Measurements from ENCODE around the gene INA.
"Not testable (repeated sequence)": the region's sequence is repeated elsewhere in the genome, so short reads cannot be mapped to it uniquely, and the experiment has no call there.

Gene INA

DNA sequence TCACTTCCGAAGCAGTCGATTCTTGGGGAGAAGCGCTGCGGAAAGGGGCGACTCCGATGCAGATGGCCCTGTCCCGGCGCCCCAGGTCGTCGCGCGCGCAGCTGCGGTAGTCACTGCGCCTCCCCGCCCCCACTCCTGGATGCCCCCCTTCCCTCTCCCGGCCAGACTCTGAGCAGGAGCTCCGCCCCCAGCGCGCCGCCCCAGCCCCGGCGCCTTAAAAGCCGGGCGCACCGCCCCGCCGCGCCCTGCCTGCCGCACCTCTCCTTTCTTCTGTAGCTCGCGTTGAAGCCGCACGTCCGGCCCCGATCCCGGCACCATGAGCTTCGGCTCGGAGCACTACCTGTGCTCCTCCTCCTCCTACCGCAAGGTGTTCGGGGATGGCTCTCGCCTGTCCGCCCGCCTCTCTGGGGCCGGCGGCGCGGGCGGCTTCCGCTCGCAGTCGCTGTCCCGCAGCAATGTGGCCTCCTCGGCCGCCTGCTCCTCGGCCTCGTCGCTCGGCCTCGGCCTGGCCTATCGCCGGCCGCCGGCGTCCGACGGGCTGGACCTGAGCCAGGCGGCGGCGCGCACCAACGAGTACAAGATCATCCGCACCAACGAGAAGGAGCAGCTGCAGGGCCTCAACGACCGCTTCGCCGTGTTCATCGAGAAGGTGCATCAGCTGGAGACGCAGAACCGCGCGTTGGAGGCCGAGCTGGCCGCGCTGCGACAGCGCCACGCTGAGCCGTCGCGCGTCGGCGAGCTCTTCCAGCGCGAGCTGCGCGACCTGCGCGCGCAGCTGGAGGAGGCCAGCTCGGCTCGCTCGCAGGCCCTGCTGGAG is at the start of gene INA:
Gene INA, plus strand, starts transcription at position 243 of the 817 bp plus-strand sequence. Its CDS starts 74 bp downstream, at position 317.
- no peak for DNase-seq (ENCODE audit: low read depth in 3 of 3)

DNA sequence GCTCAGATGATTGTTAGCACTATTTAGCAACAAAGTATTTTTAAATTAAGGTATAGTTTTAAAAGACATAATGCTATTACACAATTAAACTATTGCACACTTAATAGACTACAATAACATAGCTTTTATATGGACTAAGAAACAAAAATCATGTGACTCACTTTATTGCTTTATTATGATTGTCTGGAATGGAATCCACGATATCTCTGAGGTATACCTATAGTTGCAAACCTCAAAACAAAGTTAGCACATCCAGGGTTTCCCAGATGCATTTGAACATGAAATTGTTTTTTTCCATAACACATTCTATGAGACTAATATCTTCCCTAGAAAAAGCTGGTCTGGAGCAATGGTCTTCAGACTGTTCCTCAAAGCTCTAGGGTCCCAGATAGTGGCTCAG is 49.5 kb upstream of the INA start:
- DNase-seq (ENCODE audit: low read depth in 3 of 3), result no peak

DNA sequence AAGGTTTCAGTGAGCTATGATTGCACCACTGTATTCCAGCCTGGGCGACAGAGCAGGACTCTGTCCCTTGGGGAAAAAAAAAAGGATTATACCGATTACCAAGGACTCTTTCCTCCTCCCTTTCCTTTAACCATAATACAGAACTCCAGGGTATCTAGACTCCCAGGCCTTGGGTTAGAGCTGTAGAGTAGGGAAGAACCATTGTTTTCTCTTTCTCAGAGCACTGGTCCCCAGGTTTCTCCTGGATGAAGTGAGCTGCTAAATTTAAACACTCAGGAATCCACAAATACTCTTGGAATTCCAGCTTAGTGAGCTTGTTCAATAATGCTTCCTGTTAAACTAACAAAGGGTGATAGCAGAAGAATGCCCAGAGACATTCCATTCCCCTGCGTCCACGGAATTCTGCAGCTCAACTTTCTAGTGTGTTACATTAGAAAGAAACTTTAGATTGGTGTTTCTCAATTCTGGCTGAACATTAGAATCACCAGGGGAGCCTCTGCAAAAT is 45.8 kb upstream of the INA start:
- no peak for DNase-seq (ENCODE audit: low read depth in 3 of 3)

DNA sequence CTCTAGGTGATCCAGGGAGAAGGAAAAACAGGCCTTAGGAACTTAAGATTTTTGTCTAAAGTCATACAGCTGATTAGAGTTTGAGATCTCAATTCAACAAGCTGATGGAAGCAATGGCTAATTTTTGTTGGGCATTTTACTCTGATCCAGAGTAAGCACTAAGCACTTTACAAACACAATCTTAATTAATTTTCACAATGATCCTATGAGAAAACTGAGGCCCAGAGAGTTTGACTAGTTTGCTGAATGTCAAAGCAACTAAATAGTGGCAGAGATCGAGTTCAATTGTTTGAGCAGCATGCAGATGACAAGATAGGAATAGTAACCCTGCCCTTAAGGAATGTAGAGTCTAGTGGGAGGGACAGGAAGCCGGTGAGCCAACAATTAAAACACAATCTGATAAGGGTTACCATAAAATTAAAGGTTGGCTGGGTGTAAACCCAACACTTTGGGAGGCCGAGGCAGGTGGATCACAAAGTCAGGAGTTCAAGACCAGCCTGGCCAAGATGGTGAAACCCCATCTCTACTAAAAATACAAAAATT is 44.7 kb upstream of the INA start:
- DNase-seq (ENCODE audit: low read depth in 3 of 3), result no peak

DNA sequence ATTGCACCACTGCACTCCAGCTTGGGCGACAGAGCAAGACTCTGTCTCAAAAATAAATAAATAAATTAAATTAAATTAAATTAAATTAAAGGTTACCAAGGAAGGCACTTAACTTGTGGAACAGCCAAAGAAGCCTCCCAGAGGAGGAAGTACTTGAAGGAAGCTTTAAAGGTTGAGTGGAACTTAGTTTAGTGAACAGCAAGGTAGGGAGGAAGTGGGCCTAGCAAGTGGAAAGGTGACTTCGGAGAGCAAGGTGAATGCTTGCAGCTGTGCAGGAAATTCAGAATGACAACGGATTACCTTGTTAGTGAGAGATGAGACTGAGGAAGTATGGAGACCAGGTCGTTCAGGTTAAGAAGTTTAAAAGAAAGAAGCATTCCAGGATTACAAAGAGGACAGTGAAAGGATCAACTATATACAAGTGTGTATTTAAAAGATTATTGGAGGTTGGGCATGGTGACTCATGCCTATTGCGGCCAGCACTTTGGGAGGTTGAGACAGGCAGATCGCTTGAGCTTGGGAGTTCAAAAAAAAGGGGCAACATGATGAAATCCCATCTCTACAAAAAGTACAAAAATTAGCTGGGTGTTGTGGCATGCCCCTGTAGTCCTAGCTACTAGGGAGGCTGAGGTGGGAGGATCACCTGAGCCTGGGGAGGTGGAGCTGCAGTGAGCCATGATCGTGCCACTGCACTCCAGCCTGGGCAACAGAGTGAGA is 44.0 kb upstream of the INA start:
- DNase-seq (ENCODE audit: low read depth in 3 of 3), result no peak

DNA sequence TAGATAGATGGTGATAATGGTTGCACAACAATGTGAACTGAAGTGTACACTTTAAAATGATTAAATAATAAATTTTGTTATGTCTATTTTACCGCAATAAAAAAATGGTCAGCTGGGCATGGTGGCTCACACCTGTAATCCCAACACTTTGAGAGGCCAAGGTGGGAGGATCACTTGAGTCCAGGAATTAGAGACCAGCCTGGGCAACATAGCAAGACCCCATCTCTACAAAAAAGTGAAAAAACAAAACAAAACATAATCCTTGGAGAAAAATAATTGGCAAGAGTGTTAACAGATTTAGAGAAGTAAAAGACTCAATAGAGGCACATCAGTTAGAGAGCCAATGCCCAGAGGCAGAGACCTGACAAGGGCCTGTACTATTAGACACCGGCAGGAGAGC is 41.2 kb upstream of the INA start:
- DNase-seq (ENCODE audit: low read depth in 3 of 3), result no peak

DNA sequence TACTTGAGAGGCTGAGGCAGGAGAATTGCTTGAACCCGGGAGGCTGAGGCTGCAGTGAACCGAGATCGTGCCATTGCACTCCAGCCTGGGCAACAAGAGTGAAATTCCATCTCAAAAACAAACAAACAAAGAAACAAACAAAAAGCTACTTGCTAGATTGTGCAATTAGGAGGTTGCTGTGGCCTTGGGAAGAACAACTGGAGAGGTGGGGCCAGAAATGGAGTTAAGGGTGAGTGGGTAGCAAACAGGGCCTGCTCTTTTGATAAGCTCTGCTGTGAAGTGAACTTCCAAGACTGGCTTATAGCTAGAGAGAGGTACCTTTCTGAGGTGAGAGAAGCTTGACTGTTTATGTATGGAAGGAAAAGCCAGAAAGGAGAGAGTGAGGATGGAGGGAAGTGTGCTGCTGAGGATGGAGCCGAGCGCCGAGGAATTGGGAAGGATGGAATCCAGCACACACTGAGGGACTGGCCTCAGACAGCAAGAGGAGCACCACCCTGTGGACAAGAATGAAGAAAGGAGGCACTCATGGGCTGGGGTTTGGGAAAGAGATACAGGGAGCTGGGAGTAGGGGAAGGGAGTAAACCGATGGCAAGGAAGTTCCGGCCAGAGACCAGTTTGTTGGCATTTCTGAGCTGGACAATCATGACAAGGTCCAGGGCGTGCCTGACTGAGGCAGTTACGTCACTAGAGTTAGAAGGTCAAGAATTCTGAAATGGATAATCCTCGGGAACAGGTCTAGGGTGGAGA is 38.3 kb upstream of the INA start:
- no peak for DNase-seq (ENCODE audit: low read depth in 3 of 3)

DNA sequence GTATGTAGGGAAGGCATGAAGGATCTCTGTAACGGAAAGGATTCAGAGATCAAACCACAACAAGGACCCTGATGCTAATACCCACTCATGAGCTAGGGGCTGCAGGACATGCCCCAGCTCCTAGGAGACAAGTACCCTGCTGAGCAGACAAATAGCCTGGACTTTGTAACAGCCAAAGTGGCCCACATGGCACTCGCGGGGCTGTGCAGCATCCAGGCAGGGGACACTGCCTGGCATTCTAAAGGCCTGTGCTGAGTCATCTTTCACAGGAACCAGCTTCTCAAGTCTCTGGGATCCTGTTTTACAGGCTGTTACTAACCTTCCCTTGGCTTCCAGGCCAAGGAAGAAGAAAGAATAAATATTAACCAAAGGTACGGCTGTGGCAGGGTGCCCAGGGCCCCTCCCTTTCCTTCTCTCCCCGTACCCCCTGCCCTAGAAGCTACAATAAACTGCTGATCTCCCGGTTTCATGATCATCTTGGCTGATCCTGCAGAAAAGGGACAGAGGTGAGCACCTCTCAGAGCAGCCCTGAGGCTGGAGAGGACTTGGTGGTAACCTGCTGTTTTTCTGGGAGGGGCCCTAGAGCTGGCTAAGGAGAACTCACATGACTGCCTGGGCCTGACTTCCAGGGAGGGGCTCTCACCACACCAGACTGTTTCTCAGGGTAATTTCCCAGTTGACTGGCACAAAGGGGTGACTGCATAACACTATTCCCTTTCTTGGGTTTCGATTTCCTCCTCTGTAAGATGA is 35.5 kb upstream of the INA start:
- DNase-seq (ENCODE audit: low read depth in 3 of 3), result no peak

DNA sequence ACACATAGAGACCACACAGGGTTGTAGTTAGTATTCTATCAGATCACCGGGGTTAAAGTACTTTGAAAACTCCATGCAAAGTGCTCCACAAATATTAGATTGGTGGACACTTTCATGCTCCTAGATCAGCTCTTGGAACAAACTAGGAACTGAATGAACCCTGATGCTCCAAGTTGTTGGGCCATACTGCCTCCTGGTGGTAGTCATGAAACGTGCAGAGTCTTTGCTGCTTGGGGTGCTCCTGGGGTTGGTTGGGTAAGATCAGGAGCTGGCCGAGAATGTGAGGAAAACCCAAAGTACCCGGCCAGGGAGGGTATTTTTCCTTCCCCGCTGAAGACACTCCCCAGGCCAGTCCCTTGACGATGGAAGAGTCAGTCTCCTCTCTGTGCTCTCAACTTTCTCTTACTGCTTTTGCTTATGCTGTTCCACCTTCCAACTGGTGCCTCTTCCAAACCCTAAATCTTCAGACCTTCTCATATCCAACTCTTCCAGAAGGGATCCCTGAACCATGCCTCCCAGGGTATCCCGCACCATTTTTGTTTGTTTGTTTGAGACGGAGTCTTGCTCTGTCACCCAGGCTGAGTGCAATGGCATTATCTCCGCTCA is 32.2 kb upstream of the INA start:
- DNase-seq (ENCODE audit: low read depth in 3 of 3), result peak; percentile 26 to 50 (median 37)

DNA sequence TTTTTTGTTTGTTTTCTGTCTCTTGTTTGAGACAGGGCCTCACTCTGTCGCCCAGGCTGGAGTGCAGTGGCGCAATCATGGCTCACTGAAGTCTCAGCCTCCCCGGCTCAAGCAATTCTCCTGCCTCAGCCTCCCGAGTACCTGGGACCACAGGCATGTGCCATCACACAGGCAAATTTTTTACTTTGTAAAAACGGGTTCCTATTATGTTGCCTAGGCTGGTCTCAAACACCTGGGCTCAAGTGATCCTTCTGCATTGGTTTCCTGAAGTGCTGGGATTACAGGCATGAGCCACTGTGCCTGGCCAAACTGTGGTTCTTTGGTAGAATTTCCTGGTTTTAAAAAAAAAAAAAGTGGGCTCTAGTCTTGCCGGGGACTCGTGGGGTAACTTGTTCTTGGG is 31.4 kb upstream of the INA start, which contains the start of gene RPEL1:
Gene RPEL1, plus strand, starts transcription at position 301 of the 400 bp plus-strand sequence. CDS start 110 bp downstream, outside the sequence.
- not testable (repeated sequence) for DNase-seq (ENCODE audit: low read depth in 3 of 3)

DNA sequence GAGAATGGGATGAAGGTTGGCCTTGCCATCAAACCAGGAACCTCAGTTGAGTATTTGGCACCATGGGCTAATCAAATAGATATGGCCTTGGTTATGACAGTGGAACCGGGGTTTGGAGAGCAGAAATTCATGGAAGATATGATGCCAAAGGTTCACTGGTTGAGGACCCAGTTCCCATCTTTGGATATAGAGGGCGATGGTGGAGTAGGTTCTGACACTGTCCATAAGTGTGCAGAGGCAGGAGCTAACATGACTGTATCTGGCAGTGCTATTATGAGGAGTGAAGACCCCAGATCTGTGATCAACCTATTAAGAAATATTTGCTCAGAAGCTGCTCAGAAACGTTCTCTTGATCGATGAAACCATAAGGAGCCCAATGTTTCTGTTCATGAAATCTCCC is 30.6 kb upstream of the INA start:
- no peak for DNase-seq (ENCODE audit: low read depth in 3 of 3)

DNA sequence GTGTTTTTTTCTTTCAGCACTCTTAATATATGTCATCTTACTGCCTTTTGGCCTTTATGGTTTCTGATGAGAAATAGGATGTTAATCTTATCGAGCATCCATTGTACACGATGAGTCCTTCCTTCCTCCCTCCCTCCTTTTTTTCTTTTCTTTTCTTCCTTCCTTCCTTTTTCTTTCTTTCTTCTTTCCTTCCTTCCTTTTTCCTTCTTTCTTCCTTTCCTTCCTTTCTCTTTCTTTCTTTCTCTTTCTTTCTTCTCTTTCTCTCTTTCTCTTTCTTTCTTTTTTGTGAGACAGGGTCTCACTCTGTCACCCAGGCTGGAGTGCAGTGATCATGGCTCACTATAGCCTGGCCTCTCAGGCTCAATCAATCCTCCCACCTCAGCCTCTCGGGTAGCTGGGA is 22.8 kb upstream of the INA start:
- no peak for DNase-seq (ENCODE audit: low read depth in 3 of 3)

DNA sequence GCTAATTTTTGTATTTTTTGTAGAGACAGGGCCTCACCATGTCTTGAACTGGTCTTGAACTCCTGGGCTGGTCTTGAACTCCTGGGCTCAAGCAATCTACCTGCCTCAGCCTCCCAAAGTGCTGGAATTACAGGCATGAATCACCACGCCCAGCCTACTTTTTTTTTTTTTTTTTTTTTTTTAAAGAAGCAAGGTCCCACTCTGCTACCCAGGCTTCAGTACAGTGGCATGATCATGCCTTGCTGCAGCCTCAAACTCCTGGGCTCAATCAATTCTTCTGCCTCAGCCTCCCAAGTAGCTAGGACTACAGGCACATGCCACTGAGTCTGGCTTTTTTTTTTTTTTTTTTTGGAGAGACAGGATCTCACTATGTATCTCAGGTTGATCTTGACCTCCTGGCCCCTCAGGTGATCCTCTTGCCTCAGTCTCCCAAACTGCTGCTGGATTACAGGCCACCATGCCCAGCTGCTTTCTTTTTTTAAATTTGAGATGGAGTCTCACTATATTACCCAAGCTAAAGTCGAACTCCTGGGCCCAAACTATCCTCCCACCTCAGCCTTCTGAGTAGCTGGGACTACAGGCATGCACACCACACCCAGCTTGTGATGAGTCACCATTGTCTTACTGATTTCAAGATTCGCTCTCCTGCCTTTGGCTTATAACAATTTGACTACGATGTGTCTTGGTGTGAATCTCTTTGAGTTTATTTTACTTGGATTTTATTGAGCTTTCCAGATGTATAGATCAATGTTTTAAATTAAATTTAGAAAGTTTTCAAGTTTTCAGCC is 22.2 kb upstream of the INA start:
- no peak for DNase-seq (ENCODE audit: low read depth in 3 of 3)

DNA sequence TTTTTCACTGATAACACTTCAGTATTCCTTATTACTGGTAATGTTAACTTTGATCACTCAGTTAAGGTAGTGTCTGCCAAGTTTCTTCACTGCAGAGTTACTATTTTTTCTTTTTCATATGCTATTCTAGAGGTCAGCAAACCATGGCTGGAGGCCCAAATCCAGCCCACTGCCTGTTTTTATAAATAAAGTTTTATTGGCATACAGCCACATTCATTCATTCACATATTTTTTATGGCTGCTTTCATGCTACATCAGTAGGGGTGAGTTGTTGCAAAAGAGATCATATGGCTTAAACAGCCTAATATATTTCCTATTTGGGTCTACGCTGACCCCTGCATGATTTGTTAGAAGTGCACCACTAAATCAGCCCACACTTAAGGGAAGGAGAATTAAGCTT is 20.3 kb upstream of the INA start:
- no peak for DNase-seq (ENCODE audit: low read depth in 3 of 3)

DNA sequence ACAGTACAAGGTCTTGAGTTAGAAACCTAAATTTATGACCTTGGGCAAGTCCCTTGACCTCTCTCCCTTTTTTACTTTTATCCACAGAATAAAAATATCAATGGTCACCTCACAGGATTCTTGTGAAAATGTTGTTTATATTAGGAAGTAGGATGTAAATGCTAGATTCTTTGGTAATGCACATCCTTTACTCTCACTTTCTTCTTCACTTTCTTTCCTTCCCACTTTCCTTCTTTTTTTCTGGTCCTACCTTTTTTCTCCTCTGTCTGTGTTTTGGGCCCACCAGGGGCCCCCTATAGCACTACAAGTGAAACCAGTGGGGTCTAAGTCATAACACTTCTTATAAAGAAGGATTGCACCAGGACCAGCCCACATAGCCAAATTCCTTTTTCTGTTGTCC is 19.1 kb upstream of the INA start:
- DNase-seq (ENCODE audit: low read depth in 3 of 3), result no peak

DNA sequence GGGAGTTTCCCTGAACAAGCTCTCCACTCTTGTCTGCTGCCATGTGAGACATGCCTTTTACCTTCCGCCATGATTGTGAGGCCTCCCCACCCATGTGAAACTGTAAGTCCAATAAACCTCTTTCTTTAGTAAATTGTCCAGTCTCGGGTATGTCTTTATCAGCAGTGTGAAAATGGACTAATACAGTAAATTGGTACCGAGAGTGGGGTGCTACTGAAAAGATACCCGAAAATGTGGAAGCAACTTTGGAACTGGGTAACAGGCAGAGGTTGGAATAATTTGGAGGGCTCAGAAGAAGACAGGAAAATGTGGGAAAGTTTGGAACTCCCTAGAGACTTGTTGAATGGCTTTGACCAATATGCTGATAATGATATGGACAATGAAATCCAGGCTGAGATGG is 18.0 kb upstream of the INA start:
- not testable (repeated sequence) for DNase-seq (ENCODE audit: low read depth in 3 of 3)

DNA sequence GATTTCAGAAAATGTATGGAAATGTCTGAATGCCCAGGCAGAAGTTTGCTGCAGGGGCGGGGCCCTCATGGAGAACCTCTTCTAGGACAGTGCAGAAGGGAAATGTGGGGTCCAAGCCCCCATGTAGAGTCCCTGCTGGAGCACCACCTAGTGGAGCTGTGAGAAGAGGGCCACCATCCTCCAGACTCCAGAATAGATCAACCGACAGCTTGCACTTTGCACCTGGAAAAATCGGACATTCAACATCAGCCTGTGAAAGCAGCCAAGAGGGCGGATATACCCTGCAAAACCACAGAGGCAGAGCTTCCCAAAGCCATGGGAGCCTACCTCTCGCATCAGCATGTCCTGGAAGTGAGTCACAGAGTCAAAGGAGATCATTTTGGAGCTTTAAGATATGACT is 16.9 kb upstream of the INA start:
- DNase-seq (ENCODE audit: low read depth in 3 of 3), result no peak

DNA sequence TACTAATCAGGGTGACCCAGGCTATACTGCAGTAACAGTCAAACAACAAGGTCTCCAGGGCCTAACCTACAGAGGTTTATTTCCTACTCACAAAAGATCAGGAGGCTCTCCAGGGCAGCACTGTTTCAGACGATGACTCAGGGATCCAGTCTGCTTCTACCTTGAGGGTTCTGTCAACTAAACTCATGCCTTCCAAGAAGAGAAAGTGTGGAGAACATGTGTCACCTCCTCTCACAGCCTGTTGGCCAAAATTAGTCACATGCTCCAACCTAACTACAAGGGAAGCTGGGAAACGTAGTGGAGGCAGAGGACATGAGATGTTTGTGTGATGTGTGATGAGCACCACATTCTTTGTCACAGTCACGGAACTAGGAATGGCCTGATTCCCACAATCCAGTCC is 14.7 kb upstream of the INA start:
- DNase-seq (ENCODE audit: low read depth in 3 of 3), result no peak

DNA sequence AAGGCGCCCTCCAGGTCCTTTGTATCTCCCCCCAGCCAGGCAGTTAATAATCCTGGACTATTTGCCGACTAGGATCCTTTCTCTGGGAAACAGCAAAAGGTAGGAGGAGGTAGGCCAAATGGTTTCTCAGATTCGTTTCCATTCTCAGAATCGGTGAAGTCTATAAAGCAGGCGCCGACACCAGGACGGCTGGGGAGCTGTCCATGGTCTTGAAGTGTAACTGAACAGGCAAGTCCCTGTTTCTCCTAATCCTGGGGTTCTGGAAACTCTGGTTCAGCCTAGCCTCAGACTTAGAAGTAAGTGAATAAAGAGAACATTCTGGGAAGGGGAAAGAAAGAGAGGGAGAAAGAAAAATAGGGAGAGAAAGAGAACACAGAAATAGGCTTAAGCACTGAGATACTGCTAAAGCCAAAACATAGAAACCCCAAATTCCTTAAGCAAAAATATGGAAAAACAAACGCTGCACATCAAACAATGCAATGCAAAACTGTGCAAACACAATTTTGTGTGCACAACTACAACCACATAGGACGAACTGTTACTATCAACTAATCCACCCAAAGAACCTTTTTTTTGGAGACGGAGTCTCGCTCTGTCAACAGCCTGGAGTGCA is 11.1 kb upstream of the INA start:
- no peak for DNase-seq (ENCODE audit: low read depth in 3 of 3)

DNA sequence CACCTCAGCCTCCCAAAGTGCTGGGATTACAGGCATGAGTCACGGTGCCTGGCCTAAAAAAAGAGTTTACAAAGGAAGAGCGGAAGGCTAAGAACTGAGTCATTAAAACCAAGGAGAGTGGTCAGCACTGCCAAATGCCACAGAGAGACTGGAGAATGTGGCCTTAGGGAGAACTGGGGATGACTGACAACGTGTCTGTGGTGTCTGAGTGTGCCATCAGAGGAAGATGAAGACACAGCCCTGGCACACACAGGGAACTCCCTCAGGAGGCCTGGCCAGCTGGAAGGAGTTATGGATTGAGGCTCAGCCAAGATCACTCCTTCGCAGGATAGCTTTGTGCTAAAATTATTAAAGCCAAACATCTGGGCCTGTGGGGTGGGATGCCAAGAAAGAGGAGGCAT is 3.9 kb upstream of the INA start:
- no peak for DNase-seq (ENCODE audit: low read depth in 3 of 3)
